ENCODE measurements around the gene DDX24.

DDX24 gene

GRCh38 chr14:94116701-94117100 is 35.7 kb upstream of the DDX24 start:
- no peak for TF ChIP-seq TEAD4 (IDR thresholded peaks at IDR 0.05)
- TF ChIP-seq ZBTB7A (IDR thresholded peaks at IDR 0.05; ENCODE audit: low read depth): no peak
- TF ChIP-seq EGR1 (IDR thresholded peaks at IDR 0.05): no peak
- no peak for TF ChIP-seq TAF1 (IDR thresholded peaks at IDR 0.05; ENCODE audit: low read depth)
- TF ChIP-seq YY1 (IDR thresholded peaks at IDR 0.05; ENCODE audit: low read depth): no peak
- no peak for TF ChIP-seq MAX (IDR thresholded peaks at IDR 0.05)
- TF ChIP-seq CREB1 (IDR thresholded peaks at IDR 0.05; ENCODE audit: low read depth): no peak
- no peak for TF ChIP-seq USF1 (IDR thresholded peaks at IDR 0.05)
- no peak for TF ChIP-seq RAD21 (IDR thresholded peaks at IDR 0.05; ENCODE audit: low read depth)
- no peak for TF ChIP-seq NFIC (IDR thresholded peaks at IDR 0.05)
- TF ChIP-seq CEBPB (IDR thresholded peaks at IDR 0.05): no peak
- TF ChIP-seq FOXM1 (IDR thresholded peaks at IDR 0.05; ENCODE audit: borderline replicate concordance, low read depth): no peak
- TF ChIP-seq EP300 (IDR thresholded peaks at IDR 0.05; ENCODE audit: borderline replicate concordance): no peak
- TF ChIP-seq TCF12 (IDR thresholded peaks at IDR 0.05; ENCODE audit: low read depth): no peak
- no peak for TF ChIP-seq REST (IDR thresholded peaks at IDR 0.05; ENCODE audit: low read depth)

DNA sequence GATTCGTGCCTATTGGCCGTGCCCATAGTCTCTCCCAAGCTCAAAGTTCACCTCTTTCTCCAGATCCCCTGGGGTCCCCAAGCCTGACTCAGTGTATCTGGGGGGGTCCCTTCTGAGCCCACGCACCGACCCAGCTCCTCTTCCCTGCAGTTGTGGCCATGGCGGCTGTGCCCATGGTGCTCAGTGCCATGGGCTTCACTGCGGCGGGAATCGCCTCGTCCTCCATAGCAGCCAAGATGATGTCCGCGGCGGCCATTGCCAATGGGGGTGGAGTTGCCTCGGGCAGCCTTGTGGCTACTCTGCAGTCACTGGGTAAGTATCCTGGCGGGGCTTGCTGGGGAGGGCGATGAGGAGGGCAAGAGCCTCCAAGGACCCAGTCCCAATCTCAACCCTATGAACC is 34.6 kb upstream of the DDX24 start:
- TF ChIP-seq TAF1 (IDR thresholded peaks at IDR 0.05; ENCODE audit: low read depth) (no peak), FOXM1 (IDR thresholded peaks at IDR 0.05; ENCODE audit: borderline replicate concordance, low read depth) (no peak), CEBPB (IDR thresholded peaks at IDR 0.05) (no peak), REST (IDR thresholded peaks at IDR 0.05; ENCODE audit: low read depth) (no peak), ZBTB7A (IDR thresholded peaks at IDR 0.05; ENCODE audit: low read depth) (no peak), TEAD4 (IDR thresholded peaks at IDR 0.05) (no peak), EGR1 (IDR thresholded peaks at IDR 0.05) (no peak), CREB1 (IDR thresholded peaks at IDR 0.05; ENCODE audit: low read depth) (no peak), NFIC (IDR thresholded peaks at IDR 0.05) (no peak), MAX (IDR thresholded peaks at IDR 0.05) (no peak), YY1 (IDR thresholded peaks at IDR 0.05; ENCODE audit: low read depth) (no peak), EP300 (IDR thresholded peaks at IDR 0.05; ENCODE audit: borderline replicate concordance) (no peak), USF1 (IDR thresholded peaks at IDR 0.05) (no peak), RAD21 (IDR thresholded peaks at IDR 0.05; ENCODE audit: low read depth) (no peak), TCF12 (IDR thresholded peaks at IDR 0.05; ENCODE audit: low read depth) (no peak)

DNA sequence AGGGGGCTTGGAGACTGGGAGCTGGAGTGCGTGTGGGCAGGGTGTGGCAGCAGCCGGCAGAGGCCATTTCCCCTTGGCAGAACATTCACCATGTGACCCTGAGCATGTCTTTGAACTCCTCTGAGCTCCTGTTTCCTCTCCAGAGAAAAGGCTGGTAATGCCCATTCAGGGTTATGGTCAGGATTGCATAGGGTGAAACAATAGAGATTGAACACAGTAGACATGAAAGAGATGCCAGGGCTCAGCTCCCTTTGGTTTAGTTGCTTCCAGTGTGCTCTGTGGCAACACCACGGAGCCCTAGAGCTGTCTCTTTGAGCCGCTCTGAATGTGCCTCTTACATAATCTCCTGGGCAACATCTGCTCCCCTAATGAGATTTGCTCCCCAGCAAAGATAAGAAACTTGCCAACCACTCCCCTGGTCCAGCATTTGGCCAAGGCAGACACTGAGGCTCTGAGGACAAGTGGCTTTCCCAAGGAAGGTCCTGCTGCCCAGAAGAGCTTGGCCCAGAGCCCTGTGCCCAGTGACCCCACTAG is 34.1 kb upstream of the DDX24 start:
- TF ChIP-seq NFIC (IDR thresholded peaks at IDR 0.05): no peak
- no peak for TF ChIP-seq RAD21 (IDR thresholded peaks at IDR 0.05; ENCODE audit: low read depth)
- no peak for TF ChIP-seq TCF12 (IDR thresholded peaks at IDR 0.05; ENCODE audit: low read depth)
- TF ChIP-seq CREB1 (IDR thresholded peaks at IDR 0.05; ENCODE audit: low read depth): no peak
- TF ChIP-seq EP300 (IDR thresholded peaks at IDR 0.05; ENCODE audit: borderline replicate concordance): no peak
- TF ChIP-seq YY1 (IDR thresholded peaks at IDR 0.05; ENCODE audit: low read depth): no peak
- TF ChIP-seq TEAD4 (IDR thresholded peaks at IDR 0.05): no peak
- TF ChIP-seq FOXM1 (IDR thresholded peaks at IDR 0.05; ENCODE audit: borderline replicate concordance, low read depth): no peak
- TF ChIP-seq REST (IDR thresholded peaks at IDR 0.05; ENCODE audit: low read depth): no peak
- TF ChIP-seq TAF1 (IDR thresholded peaks at IDR 0.05; ENCODE audit: low read depth): no peak
- TF ChIP-seq CEBPB (IDR thresholded peaks at IDR 0.05): no peak
- no peak for TF ChIP-seq MAX (IDR thresholded peaks at IDR 0.05)
- TF ChIP-seq EGR1 (IDR thresholded peaks at IDR 0.05): no peak
- TF ChIP-seq ZBTB7A (IDR thresholded peaks at IDR 0.05; ENCODE audit: low read depth): no peak
- TF ChIP-seq USF1 (IDR thresholded peaks at IDR 0.05): no peak

Data from Ishikawa (cell line).